ENCODE data around the gene CAMK1D.
A peak's percentile ranks its signal among the peaks of the same experiment; 100 is the strongest.
"Not testable (repeated sequence)": the region's sequence is repeated elsewhere in the genome, so short reads cannot be mapped to it uniquely, and the experiment has no call there.

The CAMK1D gene

DNA sequence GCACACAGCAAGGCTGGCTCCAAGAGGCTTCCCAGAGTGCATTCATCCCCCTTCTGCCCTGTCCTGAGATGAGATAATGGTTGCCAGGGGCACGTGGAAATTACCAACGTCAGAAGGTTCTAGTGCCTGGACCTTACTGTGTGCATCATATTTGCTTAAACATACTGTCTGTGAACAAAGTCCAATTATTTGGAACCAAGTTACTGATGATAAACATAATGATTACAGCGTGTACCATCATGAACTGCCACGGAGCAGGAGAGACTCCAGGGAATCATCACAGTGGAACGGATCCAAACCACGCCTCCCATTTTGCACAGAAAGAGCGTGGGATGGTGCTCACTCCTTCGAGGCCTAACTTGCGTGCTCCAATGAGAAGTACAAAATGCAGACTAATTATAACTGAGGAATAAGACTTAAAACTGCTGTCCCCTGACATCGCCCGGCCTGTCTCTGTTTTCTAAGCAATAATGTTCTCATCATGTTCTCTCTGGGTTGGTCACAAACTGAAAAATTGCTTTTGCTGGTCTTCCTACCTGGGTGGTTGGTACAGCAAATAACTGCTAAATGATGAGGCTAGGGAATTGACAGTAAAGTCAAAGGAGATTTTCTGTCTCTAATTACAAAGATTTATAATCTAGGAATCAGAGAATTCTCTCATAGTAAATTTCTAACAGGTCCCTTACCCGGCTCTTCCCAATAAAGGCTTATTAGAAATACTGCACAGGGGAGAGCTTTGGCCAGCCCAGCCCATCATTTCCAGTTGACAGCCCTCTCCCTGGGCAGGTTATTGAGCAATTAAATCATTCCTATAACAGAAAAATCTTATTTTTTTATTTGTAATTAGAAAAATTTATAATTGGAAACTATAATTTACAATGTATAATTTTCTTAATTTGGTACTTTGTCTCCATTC lies 182.2 kb downstream of the CAMK1D start:
- peak; percentile 19 for DNase-seq

DNA sequence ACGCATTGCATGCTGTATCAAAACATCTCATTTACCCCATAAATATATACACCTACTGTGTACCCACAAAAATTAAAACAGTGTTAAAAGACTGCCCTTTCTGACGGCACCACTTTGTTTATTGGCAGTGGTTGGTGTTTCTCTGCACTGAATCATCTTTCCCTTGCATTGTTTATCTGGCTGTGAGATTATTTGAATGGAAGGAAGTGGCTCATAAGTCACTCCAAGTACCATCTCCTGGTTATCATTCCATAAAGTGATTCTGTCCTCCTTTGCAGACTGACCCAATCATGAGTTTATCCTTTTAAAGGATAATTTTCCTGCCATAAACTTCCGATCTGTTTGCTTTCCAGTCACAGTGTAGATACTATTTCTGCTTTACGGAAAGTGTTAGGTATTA lies 183.8 kb downstream of the CAMK1D start:
- DNase-seq = no peak

DNA sequence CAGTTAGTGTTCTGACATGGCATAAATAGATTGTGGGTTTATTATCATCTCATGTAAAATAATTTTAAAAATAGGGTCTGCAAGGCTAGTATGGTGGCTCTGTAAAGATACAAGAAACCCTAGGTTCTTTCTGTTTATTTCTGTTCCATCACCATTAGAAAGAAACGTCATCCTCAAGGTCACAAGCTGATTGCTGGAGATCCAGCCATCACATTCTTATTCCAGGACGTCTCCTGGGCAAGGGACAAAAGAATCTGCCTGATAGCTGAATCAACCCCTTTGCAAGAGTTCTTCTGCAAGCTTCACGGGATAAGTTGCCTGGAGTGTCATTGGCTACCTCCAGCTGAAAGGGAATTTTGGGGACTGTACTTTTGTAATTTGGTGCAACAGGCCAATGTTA lies 184.4 kb downstream of the CAMK1D start:
- no peak for DNase-seq

DNA sequence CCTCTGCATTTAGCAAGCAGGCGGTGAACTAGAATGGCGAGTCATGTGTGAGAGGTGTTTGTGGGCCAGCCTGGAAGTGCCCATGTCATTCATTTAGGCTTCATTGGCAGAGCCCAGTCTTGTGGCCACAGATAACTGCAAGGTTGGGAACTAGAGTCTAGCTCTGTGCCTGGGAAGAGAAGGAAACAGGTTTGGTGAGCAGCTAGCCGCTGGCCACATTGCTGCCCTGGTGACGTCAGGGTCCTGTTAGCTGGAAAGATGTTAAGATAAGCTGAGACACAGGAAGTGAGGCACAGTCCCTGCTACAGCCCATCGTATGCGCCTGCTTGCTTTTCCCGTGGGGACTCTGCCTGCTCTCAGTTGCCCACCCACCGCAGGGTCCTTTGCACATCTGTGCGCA lies 185.5 kb downstream of the CAMK1D start:
- DNase-seq = no peak

DNA sequence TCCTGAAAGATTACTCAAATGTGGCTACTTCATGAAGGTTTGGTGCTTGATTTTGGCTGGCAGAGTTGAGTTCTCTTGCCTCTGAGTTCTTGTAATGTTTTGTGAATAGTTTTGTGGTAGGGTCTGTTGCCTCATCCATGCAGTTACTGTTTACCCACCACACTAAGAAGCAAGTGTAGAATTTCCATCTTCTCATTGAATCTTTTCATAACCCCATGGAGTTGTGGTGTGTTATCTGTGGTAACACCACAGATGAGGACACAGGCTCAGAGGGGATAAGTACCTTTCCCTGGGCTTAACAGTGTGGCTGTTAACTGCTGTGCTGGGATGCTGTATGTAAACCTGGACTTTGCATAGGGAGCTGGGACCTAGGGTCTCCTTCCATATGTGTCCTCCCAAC lies 186.3 kb downstream of the CAMK1D start:
- DNase-seq = no peak

DNA sequence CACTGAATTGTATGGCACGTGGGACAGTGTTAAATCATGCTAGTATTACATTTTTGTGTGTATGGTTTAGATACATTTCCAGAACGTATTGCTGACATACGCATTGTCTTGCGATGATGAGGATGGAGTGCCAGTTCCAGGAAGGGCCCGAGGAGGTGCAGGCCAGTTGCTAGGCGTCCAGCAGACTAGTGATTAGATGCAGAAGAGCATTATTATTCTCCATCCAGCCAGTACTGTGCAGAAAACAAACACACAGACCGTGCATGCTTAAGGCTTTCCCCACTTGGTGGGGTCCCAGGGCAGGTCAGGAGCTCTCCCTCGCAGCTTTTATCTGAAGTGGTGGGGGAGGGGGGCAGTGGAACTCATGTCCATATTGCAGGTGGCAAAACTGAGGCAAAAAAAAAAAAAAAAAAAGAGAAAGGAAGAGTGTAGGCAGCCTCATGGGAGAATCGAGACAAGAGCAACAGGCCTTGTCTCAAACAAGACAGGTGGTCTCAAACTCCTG lies 189.2 kb downstream of the CAMK1D start:
- DNase-seq = no peak

DNA sequence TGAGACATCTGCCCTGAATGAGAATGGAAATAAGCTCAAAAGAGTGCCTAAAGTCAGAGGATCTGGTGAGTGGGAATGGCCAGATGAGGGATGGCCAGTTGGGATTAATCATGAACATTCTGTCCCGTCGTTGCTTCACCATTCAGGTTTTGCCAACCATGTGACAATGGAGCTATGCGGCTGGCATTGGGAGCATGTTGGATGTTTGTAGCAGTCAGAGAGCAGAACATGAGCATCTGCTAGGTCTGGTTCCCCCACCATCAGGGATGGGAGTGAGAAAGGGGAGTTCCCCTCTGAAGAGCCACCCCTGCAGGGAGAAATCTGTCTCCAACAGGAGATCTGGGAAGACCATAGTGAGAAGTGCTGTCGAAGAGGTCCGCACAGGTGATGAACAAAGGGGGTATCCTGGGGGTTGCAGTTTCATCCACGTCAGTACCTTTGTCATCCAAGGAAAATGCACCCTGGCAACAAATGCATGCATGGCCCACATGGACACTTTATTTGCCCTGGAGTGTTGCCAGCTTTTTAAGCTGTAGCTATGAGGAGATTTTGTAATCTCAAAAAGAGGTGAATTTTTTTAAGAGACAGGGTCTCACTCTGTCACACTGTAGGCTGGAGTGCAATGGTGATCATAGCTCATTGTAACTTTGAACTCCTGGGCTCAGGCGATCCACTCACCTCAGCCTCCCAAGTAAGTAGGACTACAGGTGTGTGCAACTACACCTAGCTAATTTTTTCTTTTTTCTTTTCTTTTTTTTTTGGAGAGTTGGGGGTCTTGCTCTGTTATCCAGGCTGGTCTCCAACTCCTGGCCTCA lies 190.2 kb downstream of the CAMK1D start:
- no peak for DNase-seq

DNA sequence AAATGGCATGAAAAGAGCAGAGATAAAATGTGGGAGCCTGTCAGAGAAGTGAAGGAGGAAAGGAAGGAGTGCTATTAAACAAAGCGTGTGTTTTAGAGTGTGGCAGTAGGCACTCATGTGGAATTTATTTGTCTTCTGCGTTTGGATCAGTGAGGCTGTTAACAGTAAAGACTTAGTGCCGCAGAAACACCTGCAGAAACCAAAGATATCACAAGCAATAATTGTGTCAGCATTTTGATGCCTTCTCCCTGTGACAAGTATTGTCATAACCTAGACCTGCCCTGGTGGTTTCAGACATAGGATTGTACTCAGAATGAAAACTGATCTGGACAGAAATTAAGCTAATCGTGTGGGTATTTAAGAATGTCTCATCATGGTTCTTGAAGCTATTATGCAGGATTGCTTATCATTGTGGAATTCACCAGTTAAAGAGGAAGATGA lies 191.0 kb downstream of the CAMK1D start:
- DNase-seq = no peak

DNA sequence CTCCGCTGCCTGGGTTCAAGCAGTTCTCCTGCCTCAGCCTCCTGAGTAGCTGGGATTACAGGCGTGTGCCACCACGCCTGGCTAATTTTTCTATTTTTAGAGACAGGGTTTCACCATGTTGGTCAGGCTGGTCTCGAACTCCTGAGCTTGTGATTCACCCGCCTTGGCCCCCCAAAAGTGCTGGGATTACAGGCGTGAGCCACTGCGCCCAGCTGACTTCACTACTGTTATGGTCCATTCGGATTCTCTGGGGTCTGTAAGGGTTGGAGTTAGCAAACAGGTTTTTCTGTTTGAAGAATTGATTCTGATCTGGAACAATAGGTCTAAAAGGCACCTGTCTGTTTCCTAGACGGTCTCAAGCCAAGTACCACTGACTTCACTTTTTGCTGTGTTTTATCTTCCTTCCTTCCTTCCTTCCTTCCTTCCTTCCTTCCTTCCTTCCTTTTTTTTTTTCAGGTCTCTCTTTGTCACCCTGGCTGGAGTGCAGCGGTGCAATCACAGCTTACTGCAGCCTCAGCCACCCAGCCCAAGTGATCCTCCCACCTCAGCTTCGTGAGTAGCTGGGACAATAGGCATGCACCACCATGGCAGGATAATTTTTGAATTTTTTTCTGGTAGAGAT lies 192.2 kb downstream of the CAMK1D start:
- no peak for DNase-seq

DNA sequence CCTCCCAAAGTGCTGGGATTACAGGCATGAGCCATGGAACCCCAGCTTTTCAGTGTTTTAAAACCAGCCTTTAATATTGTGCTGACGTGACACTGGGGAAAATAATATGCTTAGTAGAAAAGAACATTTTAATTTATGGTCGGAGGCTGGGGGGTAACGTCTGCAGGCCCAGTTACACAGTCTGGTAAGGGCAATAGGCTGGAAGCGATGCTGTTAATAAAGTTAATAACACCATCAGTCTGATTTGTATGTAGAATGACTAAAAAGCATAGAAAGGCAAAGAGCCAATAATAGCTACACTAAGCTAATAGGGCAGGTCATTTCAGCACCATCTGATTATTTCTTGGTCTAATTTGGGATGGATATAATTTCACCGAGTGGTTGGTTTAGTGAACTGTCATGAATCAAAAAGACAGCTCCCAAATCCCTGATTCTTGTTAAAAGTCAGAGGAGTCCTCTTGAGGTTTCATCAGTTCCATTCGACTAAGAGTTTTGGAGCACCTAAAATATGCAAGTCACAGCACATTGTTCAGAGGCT lies 192.9 kb downstream of the CAMK1D start:
- no peak for DNase-seq

DNA sequence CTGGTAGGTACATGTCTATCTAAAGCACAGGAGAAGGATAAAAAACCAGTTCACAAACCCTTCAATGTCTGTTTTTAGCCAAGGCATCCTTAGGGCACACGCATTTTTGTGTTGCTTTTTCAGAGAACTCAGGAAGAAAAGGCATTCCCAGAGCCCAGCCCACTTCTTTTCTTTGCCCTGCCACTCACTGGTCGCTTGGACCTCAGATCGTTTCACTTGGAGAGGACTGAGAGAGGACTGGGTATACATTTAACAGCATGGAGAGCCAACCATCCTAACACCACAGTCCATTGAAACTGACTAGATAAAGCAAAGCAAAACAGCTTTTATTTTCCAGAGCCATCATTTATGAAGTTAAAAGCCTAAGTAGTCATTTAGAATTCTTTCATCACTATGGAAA lies 194.2 kb downstream of the CAMK1D start:
- DNase-seq = no peak

DNA sequence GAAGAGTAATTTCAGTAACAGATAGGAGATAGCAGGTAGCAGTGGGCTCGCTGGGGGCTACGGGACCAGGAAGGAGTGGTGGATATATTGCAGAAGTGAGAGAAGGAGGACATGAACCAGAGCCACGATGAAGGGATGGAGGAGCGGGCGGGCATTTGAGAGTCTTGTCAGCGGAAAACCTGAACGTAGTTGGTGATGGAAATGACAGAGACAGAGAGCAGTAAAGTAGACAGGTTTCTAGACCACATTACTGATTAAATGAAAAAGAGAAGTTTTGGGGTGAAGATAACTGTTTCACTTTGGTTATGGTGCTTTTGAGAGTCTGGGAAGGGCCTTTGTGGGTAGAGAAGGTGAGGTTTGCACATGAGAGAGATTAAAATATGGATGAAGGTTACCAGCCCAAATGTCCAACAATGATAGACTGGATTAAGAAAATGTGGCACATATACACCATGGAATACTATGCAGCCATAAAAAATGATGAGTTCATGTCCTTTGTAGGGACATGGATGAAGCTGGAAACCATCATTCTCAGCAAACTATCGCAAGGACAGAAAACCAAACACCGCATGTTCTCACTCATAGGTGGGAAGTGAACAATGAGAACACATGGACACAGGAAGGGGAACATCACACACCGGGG lies 196.9 kb downstream of the CAMK1D start:
- not testable (repeated sequence) for DNase-seq

DNA sequence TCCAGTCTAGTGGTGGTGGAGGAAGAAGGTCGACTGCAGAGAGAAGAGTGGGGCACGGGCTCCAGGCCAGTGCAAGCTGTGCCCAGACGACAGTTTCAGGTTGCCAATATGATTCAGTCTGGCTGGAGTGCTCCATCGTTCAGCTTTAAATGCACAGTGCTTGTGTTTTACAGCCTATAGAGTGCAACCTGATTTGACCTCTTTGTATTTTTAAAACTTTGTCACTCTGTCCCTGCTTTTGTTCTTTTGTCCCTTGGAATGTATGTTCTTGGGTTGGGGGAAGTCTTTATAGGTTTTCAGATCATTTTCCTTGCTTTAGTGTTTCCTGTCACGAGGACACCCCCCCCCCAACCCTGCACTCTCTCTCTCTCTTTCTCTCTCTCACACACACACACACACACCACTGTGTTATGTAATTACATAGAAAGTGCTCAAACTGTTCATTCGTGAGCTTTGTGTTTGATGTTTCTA lies 198.0 kb downstream of the CAMK1D start:
- DNase-seq = no peak

DNA sequence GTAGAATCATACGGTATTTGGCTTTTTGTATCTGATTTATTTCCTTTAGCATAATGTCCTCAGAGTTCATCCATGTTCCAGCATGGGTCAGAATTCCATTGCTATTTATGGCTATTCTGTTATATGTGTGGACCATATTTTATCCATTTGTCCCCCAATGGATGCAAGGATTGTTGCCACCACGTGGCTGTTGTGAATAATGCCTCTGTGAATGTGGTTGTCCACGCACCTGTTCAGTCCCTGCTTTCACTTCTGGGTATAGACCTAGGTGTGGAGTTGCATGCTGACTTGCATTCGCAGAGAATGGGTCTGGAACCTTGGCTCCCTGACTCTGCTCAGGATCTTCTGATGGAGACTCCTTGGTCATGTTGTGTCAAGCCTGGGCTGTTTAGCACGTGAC lies 199.9 kb downstream of the CAMK1D start:
- DNase-seq = no peak

DNA sequence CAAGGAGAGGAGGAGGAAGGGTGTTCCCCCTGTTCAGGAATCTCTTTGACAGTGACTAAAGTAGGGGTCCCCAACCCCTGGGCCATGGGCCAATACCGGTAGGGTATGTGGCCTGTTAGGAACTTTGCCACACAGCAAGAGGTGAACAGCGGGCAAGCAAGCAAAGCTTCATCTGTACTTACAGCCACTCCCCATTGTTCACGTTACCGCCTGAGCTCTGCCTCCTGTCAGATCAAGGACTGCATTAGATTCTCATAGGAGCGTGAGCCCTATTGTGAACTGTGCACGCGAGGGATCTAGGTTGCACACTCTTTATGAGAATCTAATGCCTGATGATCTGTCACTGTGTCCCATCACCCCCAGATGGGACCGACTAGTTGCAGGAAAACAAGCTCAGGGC lies 201.6 kb downstream of the CAMK1D start:
- no peak for DNase-seq

DNA sequence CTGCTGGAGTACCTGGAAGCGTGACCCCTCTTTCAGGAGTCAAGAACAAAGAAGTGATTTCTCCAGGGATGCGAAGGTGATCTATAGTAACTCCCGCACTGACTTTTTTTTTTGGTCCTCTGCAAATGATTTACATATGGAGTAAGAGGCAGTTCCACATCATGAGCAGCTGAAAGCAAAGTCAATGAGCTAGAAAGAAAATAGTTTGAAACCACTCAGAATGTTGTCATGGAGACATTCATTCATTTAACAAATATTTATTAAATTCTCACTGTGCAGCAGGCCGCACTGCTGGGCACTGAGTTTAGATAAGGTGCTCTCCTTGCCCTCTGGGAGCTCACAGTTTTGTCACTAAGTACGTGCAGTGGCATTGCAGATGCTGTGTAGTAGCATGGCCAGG lies 206.7 kb downstream of the CAMK1D start:
- no peak for DNase-seq

DNA sequence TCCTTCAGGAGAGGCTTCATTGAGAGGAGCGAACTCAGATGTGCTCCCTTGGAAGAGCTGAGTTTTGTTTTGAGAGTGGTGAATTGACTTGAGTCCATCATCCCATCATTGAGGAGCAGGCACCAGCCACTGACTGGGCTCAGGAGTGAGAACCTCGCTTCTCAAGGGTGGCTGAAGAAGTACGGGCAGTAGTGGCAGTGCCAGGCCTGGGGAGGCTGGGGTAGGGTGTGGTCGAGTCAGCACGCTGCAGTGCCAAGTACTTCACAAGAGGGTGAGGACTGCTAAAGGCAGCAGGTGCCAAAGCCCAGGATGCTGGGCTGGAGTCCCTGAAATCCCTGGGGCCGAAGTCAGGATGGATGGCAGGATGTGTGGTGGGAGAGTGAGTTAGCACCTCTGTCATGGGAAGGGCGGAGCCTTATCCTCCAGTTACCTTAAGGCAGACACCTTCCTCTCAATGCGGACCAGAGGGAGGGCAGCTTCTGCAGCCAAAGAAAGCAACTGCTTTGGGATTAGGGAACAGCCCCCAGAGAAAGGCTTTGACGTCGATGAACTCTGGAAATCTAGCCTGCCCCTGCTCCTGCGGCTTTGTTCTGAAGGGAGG lies 210.3 kb downstream of the CAMK1D start:
- DNase-seq = no peak

DNA sequence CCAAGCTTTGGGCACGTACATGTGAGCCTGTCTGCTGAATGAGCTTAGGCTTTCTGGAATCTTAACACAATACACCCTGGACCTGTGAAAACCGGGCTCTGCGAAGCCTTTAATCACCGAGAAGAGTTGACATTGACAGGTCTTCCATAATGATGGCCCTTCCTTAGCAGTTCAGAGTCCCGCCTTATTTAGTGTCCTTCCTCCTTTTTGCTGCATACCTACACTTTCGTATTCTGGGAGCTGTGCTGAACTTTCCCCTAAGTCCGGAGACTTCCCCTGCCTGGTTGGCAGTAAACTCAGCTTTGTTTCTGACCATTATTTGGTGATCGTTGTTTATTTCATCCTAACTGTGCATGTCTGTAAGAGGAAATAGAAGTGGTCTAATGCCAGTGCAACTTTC lies 212.0 kb downstream of the CAMK1D start:
- DNase-seq = no peak

DNA sequence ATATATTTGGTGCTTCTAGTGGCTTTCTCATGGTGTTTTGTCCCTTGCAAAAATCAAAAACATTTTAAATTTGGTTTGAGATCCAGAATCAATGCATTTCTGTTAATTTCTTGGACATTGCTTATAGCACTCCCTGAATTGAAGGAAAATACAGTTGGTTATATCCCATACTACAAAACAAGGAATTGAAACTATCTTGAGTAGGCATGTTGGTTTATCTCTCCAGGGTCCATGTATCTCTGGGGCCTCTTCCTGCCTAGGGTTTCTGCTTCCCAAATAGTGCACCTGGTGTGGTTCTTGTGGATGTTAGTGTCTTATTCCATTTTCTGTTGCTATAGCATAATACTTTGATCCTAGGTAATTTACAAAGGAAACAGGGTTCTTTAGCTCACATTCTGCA lies 212.4 kb downstream of the CAMK1D start:
- DNase-seq = no peak

DNA sequence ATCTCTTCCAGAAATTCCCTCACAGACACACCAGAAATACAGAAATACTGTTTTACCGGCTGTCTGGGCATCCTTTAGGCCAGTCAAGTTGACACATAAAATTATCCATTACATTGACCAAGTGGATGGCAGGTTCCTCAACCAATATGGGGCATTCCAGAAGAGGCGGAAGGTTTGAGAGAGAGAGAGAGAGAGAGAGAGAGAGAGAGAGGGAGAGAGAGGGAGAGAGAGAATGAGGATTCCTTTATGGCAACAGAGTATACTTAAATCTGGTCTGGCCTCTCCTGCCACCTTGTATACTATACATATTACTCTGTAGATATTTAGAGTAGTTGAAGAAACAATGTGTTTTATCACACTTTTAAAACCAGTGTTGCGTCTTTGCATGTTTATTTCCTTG lies 214.1 kb downstream of the CAMK1D start:
- DNase-seq = no peak

DNA sequence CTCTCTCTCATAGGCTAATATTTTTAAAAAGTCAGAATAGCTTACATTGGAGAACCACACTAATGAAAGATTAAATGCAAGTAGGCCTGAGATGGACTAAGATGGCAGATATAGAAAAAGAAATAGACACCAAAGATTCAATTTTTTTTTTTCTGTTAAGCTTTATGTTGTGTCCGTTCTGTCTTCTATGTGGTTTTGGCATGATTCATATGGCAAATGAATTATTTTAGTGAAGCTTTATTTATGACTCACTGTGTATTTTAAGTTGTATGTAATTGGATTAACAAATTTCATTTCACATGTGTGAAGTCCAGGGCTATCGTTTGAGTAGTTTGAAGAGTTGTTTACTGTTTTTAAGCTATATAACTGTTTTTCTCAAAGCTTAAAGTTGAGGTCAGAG lies 214.8 kb downstream of the CAMK1D start:
- DNase-seq = no peak
